GM21723 (cell line): Measurements from ENCODE around the gene CRYBG2.

Experiments used
- ATAC-seq: cut with Tn5 transposase; IDR thresholded peaks from one replicate; pipeline ENCODE4 v1.9.1; 2021; ENCODE audit warnings: mild to moderate bottlenecking, moderate library complexity; ENCODE audit not compliant: unreplicated experiment

Gene CRYBG2

GRCh38 chr1:26282401-26282918, 71.5 kb downstream of the CRYBG2 start:
- no peak for ATAC-seq

DNA sequence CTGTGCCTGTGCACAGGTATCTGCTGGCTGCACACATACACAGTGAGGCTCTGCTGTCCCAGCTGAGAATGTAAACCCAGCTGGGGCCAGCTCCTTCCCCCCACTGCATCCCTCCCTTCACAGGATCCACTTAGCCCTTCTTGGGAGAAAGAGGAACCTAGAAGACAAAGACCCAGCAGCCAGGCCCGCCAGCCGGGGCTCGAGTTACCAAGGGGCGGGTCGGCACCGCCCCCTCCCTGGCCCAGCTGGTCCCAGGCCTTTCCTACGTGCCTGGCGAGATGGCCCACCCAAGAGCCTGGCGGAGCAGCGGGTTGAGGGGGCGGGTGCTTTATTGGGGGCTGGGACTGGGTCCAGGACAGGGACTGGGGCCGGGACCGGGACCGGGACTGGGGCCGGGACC, 72.0 kb downstream of the CRYBG2 start:
- no peak for ATAC-seq

DNA sequence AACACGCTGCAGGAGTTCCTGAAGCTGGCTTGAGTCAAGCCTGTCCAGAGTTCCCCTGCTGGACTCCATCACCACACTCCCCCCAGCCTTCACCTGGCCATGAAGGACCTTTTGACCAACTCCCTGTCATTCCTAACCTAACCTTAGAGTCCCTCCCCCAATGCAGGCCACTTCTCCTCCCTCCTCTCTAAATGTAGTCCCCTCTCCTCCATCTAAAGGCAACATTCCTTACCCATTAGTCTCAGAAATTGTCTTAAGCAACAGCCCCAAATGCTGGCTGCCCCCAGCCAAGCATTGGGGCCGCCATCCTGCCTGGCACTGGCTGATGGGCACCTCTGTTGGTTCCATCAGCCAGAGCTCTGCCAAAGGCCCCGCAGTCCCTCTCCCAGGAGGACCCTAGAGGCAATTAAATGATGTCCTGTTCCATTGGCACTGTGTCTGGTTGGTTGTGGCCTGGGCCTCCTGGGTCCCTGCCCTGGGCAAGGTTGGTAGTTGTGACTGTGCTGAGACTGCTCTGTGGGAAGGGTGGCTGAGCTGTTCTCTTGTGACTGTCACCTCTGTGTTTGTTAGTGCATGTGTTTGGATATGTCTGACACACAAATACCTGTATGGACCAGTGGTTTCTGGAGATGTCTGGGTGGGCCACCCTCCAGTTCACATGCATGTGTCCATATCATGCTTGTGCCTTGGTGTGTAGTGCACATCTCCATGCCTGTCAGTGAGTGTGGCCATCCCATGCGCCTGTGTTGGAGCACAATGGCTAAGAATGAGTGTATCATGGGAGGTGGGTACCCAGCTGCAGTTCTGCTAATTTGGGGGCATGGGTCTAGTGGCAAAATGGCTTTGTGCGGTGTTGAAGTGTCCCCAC, 72.6 kb downstream of the CRYBG2 start:
- no peak for ATAC-seq

DNA sequence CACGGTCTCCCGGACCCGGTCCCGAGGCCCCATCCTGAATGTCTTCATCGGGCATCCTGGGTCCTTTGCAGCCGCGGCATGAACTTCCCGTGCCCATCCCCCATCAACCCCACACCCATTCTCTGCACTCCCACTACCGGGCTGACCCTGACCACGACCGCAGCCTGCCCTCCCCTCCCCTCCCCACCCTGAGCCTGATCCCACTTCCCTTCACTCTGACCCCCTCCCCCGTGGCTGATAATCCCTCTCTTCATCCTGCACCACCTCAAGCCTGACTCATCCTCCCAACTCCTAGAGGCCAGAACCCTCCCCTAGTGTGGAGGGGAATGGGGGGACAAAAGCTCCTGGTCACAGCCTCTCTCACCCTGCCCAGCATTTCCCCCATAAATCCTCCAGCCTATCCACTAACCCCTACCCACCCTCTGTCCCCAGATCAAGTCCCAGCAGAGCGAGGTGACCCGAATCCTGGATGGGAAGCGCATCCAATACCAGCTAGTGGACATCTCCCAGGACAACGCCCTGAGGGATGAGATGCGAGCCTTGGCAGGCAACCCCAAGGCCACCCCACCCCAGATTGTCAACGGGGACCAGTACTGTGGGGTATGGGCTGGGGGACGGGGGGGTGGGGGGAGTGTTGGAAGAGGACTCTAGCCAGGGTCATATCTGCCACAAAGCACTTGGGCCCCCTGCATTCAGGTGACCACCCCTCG, 73.4 kb downstream of the CRYBG2 start:
- ATAC-seq: no peak

- peak; percentile 64 for ATAC-seq
These were observed 74.2 kb downstream of the CRYBG2 start, which contains the start of gene SH3BGRL3 for GRCh38 chr1:26279456-26280332. TSS of gene SH3BGRL3 (plus strand) at chr1:26280086. CDS start at chr1:26280156, 70 bp downstream.

- ATAC-seq: no peak
These were observed 75.0 kb downstream of the CRYBG2 start for GRCh38 chr1:26278724-26279455.

DNA sequence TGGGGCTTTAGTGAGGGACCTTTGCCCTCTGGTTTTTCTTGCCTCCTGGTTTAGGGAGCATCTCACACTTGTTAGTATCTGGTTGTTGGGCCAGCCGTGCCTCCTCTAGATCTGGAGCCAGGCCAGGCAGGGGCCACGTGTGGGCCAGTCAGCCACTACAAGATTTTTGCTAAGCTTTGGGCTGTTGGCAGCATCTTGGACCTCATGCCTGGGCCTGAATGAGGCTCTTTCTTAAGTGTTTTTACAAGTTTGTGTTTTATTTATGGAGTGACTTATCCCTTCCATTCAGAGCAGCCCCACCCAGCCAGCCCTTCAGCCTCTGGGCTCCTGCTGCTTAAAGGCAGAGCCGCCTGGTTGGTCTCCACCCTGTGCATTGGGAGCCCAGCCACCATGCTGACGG, 75.6 kb downstream of the CRYBG2 start:
- no peak for ATAC-seq

DNA sequence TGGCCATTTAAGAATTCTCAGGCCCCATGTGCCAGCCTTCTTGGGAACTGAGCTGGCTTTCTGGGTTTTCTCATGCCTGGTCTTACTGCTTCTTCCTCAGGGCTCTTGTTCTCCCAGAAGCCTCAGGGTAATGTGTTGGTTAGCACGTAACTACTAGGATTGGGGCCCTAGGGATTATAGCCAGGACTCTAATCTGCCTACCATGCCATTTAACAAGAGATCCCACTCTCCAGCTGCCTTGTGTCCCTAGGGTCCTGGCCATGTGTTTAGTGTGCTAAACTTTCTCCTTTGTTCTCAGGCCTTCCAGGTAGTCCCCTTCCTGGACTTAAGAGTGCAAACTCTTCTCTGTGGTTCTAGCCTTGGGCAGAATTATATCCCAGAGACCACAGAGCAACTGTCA, 76.2 kb downstream of the CRYBG2 start:
- no peak for ATAC-seq

DNA sequence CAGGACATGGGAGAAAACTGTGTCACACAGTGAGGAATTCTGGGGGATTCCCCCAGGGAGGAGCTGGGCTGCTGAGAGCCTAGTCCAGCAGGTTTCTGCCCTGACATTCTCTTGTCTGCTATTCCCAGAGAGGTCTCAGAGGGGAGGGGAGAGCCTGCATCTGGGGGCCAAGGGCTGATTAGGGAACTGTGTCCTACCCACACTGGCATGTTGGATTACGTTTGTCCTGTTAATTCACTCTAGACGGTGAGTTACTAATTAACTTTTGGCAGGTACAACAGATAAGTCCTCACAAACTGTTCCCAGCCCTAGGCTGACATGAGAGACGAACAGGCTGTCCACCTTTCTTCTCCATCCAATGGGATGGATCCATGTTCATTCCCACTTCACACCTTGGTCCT, 76.7 kb downstream of the CRYBG2 start:
- ATAC-seq: no peak

DNA sequence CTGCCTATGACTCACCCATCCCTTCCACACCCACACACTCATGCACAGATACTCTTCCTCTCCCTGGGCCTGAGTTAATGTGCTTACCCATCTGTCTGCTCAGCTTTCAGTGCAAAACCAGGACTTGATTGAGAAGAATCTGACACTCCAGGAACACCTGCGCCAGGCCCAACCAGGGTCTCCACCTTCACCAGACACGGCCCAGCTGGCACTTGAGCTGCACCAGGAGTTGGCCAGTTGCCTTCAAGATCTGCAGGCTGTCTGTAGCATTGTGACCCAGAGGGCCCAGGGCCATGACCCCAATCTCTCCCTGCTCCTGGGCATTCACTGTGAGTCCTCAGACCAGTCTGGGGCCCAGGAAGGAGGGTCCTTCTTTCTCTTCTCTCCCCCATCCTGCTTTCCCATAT, 77.5 kb downstream of the CRYBG2 start:
- ATAC-seq: no peak

- no peak for ATAC-seq
These were observed 78.1 kb downstream of the CRYBG2 start for GRCh38 chr1:26275580-26276431.

DNA sequence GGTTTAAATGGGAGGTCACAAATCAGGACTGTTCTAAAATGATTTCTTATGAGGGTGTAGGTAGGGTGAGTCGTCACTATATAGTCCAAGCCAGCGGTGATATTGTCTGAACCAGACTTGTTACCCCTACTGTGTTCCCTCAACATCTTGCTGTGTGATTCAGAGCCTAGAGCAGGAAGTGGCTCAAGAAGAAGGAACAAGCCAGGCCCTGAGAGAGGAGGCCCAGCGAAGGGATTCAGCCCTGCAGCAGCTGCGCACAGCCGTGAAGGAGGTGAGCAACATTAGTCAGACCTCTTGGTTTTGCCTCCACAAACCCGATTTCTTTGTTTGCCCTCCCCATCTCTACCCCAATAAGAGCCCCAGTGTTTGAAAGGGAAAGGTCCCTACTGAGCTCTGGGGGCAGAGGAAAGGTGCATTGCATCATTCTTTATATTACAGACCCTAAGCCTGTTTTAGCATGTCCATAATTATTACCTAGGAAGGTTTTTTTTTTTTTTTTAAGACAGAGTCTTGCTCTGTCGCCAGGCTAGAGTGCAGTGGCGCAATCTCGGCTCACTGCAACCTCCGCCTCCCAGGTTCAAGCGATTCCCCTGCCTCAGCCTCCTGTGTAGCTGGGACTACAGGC, 79.0 kb downstream of the CRYBG2 start:
- no peak for ATAC-seq
